Mucosa of gallbladder (tissue), 1 donor: ENCODE data around the gene QRFP. TPM values are rescaled to one million over a fixed set of nuclear protein-coding genes. Genes with fewer than 3 reads are reported as not detected.

Experiments
- DNase-seq: peaks from one replicate; pipeline ENCODE4 v3.0.0-alpha.2; 2020; ENCODE audit warnings: low spot score
- total RNA-seq: library from RNA; stranded (reverse); gene quantifications from one replicate; pipeline ENCODE4 v1.2.1, GENCODE V29; 2021
- donor health status: DM: no; HTN: no; CAD: no.

QRFP gene
- total RNA-seq, 1 donor from 2014 or later = not detected

GRCh38 chr9:130933114-130934046, 36.8 kb upstream of the QRFP start:
- DNase-seq = no peak

GRCh38 chr9:130932255-130933079, 35.9 kb upstream of the QRFP start:
- DNase-seq = no peak

GRCh38 chr9:130931508-130932254, 35.1 kb upstream of the QRFP start:
- DNase-seq = no peak

GRCh38 chr9:130930804-130931349, 34.3 kb upstream of the QRFP start:
- no peak for DNase-seq

GRCh38 chr9:130930132-130930803, 33.7 kb upstream of the QRFP start:
- DNase-seq = no peak

- no peak for DNase-seq
These were observed 33.0 kb upstream of the QRFP start for GRCh38 chr9:130929571-130930038.

GRCh38 chr9:130927995-130928900, 31.6 kb upstream of the QRFP start:
- DNase-seq = peak; percentile 66

- DNase-seq = no peak
These were observed 30.7 kb upstream of the QRFP start for GRCh38 chr9:130927338-130927737.

GRCh38 chr9:130925050-130925678, 28.6 kb upstream of the QRFP start:
- DNase-seq = no peak

GRCh38 chr9:130924448-130924788, 27.8 kb upstream of the QRFP start:
- DNase-seq = no peak

GRCh38 chr9:130923611-130924447, 27.2 kb upstream of the QRFP start:
- no peak for DNase-seq

GRCh38 chr9:130922893-130923610, 26.4 kb upstream of the QRFP start:
- no peak for DNase-seq

- DNase-seq = no peak
These were observed 25.6 kb upstream of the QRFP start for GRCh38 chr9:130921989-130922892.

GRCh38 chr9:130921300-130921988, 24.8 kb upstream of the QRFP start:
- DNase-seq = no peak

- no peak for DNase-seq
These were observed 24.2 kb upstream of the QRFP start for GRCh38 chr9:130920762-130921299.

- DNase-seq = no peak
These were observed 23.6 kb upstream of the QRFP start for GRCh38 chr9:130920233-130920632.
